ENCODE results near the gene ZNF280A.

Gene ZNF280A

GRCh38 chr22:22520020-22520656 lies at the start of gene ZNF280A:
TSS of gene ZNF280A (minus strand) at chr22:22520270. CDS start at chr22:22515630, 4,640 bp downstream.
- Histone ChIP-seq H3K4me3 (no peak within 1 kb of the TSS), H3K27ac (no peak within 1 kb of the TSS)

- Histone ChIP-seq H3K4me3 (no peak overlapping the region), H3K27ac (no peak overlapping the region)
Measured at GRCh38 chr22:22569218-22569617, 49.1 kb upstream of the ZNF280A start.

GRCh38 chr22:22565981-22566380 lies 45.9 kb upstream of the ZNF280A start:
- Histone ChIP-seq H3K4me3 (no peak overlapping the region), H3K27ac (no peak overlapping the region)

GRCh38 chr22:22558972-22559603 lies 39.0 kb upstream of the ZNF280A start, which contains the start of gene PRAME:
TSS of gene PRAME (minus strand) at chr22:22559265. CDS start at chr22:22556832, 2,433 bp downstream.
- Histone ChIP-seq H3K27ac (peak within 1 kb of the TSS in 1 of 21 experiments; percentile 63), H3K4me3 (peak within 1 kb of the TSS in 2 of 7 experiments; percentile 17 to 31)

- Histone ChIP-seq H3K27ac (peak overlapping the region in 1 of 21 experiments; percentile 63), H3K4me3 (peak overlapping the region in 2 of 7 experiments; percentile 17 to 31)
Measured at GRCh38 chr22:22558071-22558971, 38.3 kb upstream of the ZNF280A start.

GRCh38 chr22:22556995-22557925 lies 37.2 kb upstream of the ZNF280A start:
- H3K4me3 ChIP-seq: no peak overlapping the region
- no peak overlapping the region for H3K27ac ChIP-seq

GRCh38 chr22:22556578-22556977 lies 36.5 kb upstream of the ZNF280A start:
- Histone ChIP-seq H3K27ac (no peak overlapping the region), H3K4me3 (no peak overlapping the region)

- Histone ChIP-seq H3K27ac (no peak overlapping the region), H3K4me3 (no peak overlapping the region)
Measured at GRCh38 chr22:22555596-22555995, 35.5 kb upstream of the ZNF280A start.

- no peak overlapping the region for H3K4me3 ChIP-seq
- H3K27ac ChIP-seq: no peak overlapping the region
Measured at GRCh38 chr22:22554587-22555284, 34.7 kb upstream of the ZNF280A start.

- Histone ChIP-seq H3K27ac (no peak overlapping the region), H3K4me3 (no peak overlapping the region)
Measured at GRCh38 chr22:22553735-22554586, 33.9 kb upstream of the ZNF280A start.

GRCh38 chr22:22553141-22553540 lies 33.1 kb upstream of the ZNF280A start:
- no peak overlapping the region for H3K4me3 ChIP-seq

GRCh38 chr22:22552630-22553029 lies 32.6 kb upstream of the ZNF280A start:
- Histone ChIP-seq H3K27ac (no peak overlapping the region), H3K4me3 (no peak overlapping the region)

More at GRCh38 chr22:22553141-22553540, 33.1 kb upstream of the ZNF280A start:
- H3K27ac ChIP-seq: no peak overlapping the region

GRCh38 chr22:22550789-22551434 lies 30.8 kb upstream of the ZNF280A start:
- no peak overlapping the region for H3K4me3 ChIP-seq
- no peak overlapping the region for H3K27ac ChIP-seq

GRCh38 chr22:22548910-22549309 lies 28.8 kb upstream of the ZNF280A start:
- no peak overlapping the region for H3K4me3 ChIP-seq

GRCh38 chr22:22548317-22548716 lies 28.2 kb upstream of the ZNF280A start:
- Histone ChIP-seq H3K4me3 (no peak overlapping the region), H3K27ac (no peak overlapping the region)

More at GRCh38 chr22:22548910-22549309, 28.8 kb upstream of the ZNF280A start:
- H3K27ac ChIP-seq: no peak overlapping the region

GRCh38 chr22:22547692-22548300 lies 27.7 kb upstream of the ZNF280A start:
- Histone ChIP-seq H3K4me3 (no peak overlapping the region), H3K27ac (no peak overlapping the region)

GRCh38 chr22:22547226-22547625 lies 27.2 kb upstream of the ZNF280A start:
- no peak overlapping the region for H3K27ac ChIP-seq
- no peak overlapping the region for H3K4me3 ChIP-seq

All from skin epidermis (tissue), 12 donors.